Thymus (tissue), 11 donors: ENCODE data around the gene IL16. TPM values are rescaled to one million over a fixed set of nuclear protein-coding genes. Genes with fewer than 3 reads are reported as not detected.

ENCODE experiments used
- DNase-seq, 9 donors: peaks; one replicate each; pipeline ENCODE4 v3.0.0-alpha.2; 2013; ENCODE audit warnings: low spot score in 9 of 9, low read depth in 6 of 9, missing footprints in 1 of 9
- H3K27ac ChIP-seq, 2 donors: one replicate each; pipeline ENCODE4 v1.5.1; 2013; ENCODE audit warnings: control low read depth in 1 of 2, low read depth in 1 of 2, low read length in 1 of 2, mild to moderate bottlenecking in 1 of 2, moderate library complexity in 1 of 2
- H3K27me3 ChIP-seq, 2 donors: one replicate each; pipeline ENCODE4 v1.5.1; 2013; ENCODE audit warnings: low read length in 1 of 2; ENCODE audit not compliant: control insufficient read depth in 2 of 2, insufficient read depth in 1 of 2
- H3K36me3 ChIP-seq, 2 donors: one replicate each; pipeline ENCODE4 v1.5.1; 2013; ENCODE audit warnings: low read length in 1 of 2, mild to moderate bottlenecking in 1 of 2, moderate library complexity in 1 of 2; ENCODE audit not compliant: control insufficient read depth in 2 of 2, insufficient read depth in 2 of 2
- H3K4me1 ChIP-seq, 2 donors: one replicate each; pipeline ENCODE4 v1.5.1; 2013; ENCODE audit warnings: low read length in 2 of 2; ENCODE audit not compliant: control insufficient read depth in 2 of 2, insufficient read depth in 2 of 2
- H3K4me3 ChIP-seq, 2 donors: one replicate each; pipeline ENCODE4 v1.5.1; 2013; ENCODE audit warnings: low read length in 2 of 2, control low read depth in 1 of 2, mild to moderate bottlenecking in 1 of 2
- H3K9me3 ChIP-seq, 2 donors: one replicate each; pipeline ENCODE4 v1.5.1; 2013; ENCODE audit warnings: low read length in 1 of 2, mild to moderate bottlenecking in 1 of 2; ENCODE audit not compliant: control insufficient read depth in 2 of 2, insufficient read depth in 1 of 2
- WGBS: extraction: QIAGEN DNeasy Blood & Tissue Kit; methylation state at CpG from one replicate; pipeline ENCODE4 v1.1.7; 2013; 5-methylcytosine and 5-hydroxymethylcytosine counted together
- polyA plus RNA-seq: library from polyadenylated mRNA; stranded (reverse); fragments of 200-250 nt; gene quantifications from one replicate; pipeline ENCODE4 v1.2.3, GENCODE V29; 2013
- total RNA-seq: library from RNA; stranded (reverse); fragments of 120-200 nt; gene quantifications from one replicate; pipeline ENCODE4 v1.2.4, GENCODE V29; 2013
- donor health status: healthy.

The IL16 gene
- total and polyA plus RNA-seq, 2 donors: 64.1 to 71.6 TPM

DNA sequence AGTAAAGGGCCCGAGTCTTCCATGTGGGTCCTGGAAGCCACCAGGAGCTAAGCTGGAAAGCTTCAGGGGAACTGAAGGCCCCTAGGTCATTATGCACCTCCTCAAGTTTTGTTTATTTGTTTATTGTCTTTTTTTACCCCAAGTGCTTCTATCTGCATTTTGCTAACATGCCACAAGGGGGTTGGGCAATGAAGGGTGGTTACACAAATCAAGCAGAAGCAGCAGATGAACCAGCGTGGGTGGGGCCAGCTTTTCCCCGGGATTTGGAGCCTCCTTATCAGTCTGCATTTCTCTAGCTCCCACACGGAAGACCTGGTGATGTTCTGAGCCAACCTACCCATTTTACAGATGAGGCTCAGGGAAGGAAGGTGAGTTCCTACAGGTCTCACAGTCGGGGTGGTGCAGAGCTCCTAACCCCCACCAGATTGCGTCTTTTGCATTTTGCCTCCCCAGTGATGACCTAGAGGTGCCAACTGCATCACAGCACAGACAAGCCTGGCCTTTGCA is 160.6 kb downstream of the IL16 start:
- H3K27ac ChIP-seq: no peak overlapping the region
- H3K4me3 ChIP-seq: no peak overlapping the region
- H3K27me3 ChIP-seq: no peaks in the 10 kb centered on the region
- no peaks in the 10 kb centered on the region for H3K36me3 ChIP-seq
- DNase-seq: no peak
- 98% methylated on average over 6 of the region's 6 CpGs for WGBS
- H3K9me3 ChIP-seq: no peaks in the 10 kb centered on the region
- no peaks in the 10 kb centered on the region for H3K4me1 ChIP-seq

DNA sequence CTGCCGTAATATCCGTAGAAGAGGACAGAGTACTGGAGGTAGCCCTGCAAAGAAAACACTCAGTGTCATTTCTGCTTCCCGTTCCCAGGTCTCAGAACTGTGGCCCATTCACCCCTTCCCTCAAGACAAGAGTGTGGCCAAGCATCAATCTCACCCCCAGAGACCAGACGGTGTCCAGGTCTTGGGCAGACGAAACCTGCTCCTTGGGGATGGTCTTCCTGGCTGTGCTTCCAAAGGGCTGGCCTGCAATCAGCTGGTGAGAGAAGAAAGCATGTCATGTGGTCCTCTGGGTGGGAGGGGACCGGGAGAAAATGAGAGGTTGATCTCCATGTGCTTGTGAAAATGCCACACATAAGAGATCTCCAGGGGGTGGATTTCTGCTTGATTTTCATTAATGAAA is 161.6 kb downstream of the IL16 start:
- WGBS: 97% methylated on average over 6 of the region's 6 CpGs
- Histone ChIP-seq H3K4me1 (no peaks in the 10 kb centered on the region), H3K27ac (no peak overlapping the region), H3K27me3 (no peaks in the 10 kb centered on the region), H3K9me3 (no peaks in the 10 kb centered on the region), H3K36me3 (no peaks in the 10 kb centered on the region), H3K4me3 (no peak overlapping the region)
- no peak for DNase-seq

DNA sequence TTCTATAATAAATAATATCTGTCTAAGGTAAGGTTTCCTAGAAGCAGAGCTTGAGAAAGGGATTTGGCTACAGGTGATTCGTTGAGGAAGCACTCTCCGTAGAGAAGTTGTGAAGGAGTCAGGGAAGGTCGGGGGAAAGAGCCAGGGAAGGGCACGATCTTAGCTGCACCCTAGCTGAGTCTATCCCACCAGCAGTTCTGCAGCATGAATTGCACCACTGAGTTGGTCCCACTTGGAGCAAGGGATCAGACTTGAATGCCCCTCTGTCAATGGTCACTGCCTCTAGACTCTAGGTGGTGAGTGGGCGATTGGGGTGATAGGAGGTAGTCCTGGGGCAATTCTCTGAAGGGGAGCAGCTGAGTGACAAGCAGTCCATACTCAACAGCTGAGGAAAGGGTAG is 163.8 kb downstream of the IL16 start:
- no peak for DNase-seq
- Histone ChIP-seq H3K9me3 (no peaks in the 10 kb centered on the region), H3K4me1 (no peaks in the 10 kb centered on the region), H3K27me3 (no peaks in the 10 kb centered on the region), H3K27ac (no peak overlapping the region), H3K4me3 (no peak overlapping the region), H3K36me3 (no peaks in the 10 kb centered on the region)
- 97% methylated on average over 5 of the region's 5 CpGs for WGBS

DNA sequence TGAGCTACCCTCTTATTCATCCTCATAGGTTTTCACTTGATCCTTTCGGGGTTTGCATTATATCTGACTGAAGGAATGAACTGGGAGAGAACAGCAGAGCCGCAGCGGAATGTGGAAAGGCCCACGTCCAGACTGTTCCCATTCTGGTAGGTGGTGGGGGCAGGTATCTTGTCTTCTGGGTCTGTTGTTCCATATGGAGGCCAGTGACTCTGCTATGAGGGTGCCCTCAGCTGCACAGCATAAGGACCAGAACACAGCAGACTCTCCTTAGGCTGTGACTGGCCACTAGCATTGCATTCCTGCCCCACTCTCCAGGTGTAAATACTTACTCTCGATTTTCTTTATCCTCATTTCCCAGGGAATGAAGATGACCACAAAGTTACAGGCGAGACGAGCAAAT is 165.2 kb downstream of the IL16 start:
- H3K4me3 ChIP-seq: no peak overlapping the region
- no peak overlapping the region for H3K27ac ChIP-seq
- no peaks in the 10 kb centered on the region for H3K36me3 ChIP-seq
- no peaks in the 10 kb centered on the region for H3K4me1 ChIP-seq
- WGBS: over 99% methylated on average over 7 of the region's 7 CpGs
- no peaks in the 10 kb centered on the region for H3K9me3 ChIP-seq
- no peaks in the 10 kb centered on the region for H3K27me3 ChIP-seq
- no peak for DNase-seq

DNA sequence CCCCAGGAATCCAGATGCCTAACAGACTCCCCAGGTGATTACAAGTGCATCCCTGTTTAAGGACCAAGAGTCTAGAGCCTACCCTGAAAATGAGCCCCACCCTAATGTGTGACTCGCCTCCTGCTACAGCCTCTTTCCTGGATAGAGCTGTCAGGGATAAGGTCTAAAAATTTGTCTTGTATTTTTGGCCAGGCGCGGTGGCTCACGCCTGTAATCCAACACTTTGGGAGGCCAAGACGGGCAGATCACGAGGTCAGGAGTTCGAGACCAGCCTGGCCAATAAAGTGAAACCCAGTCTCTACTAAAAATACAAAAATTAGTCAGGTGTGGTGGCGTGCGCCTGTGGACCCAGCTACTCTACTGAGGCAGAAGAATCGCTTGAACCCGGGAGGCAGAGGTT is 166.1 kb downstream of the IL16 start:
- DNase-seq: no peak
- whole genome bisulfite sequencing: 96% methylated on average over 11 of the region's 11 CpGs
- Histone ChIP-seq H3K27me3 (no peaks in the 10 kb centered on the region), H3K36me3 (no peaks in the 10 kb centered on the region), H3K4me3 (no peak overlapping the region), H3K27ac (no peak overlapping the region), H3K9me3 (no peaks in the 10 kb centered on the region), H3K4me1 (no peaks in the 10 kb centered on the region)

DNA sequence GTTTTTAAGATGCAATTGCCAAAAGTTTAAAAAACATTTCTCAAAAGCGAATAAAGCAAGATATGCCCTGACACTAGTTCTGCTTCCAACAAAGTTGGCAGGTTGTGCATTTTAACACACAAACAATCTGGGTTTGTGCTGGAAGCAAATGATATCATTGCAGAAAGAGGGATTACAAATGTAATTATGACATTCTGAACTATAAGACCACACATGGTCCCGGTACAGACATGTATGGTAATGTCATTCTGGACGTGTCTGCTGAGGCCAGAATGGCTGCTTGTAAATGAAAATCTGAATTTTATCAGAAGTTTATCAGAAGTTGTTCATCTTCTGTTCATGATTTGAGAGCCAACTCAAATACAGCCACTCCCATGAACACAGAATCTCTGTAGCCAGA is 166.6 kb downstream of the IL16 start:
- H3K36me3 ChIP-seq: no peaks in the 10 kb centered on the region
- 96% methylated on average over 3 of the region's 3 CpGs for WGBS
- H3K27me3 ChIP-seq: no peaks in the 10 kb centered on the region
- H3K4me3 ChIP-seq: no peak overlapping the region
- no peaks in the 10 kb centered on the region for H3K9me3 ChIP-seq
- no peak for DNase-seq
- H3K27ac ChIP-seq: no peak overlapping the region
- no peaks in the 10 kb centered on the region for H3K4me1 ChIP-seq

Other genes with a start within 250 kb of the IL16 start
- 24.5 TPM for gene MESD, start 207.1 kb upstream of the IL16 start, total RNA-seq
- gene MESD, start 207.1 kb upstream of the IL16 start, polyA plus RNA-seq: 20.5 TPM
- 9.1 TPM for gene TLNRD1, start 196.0 kb upstream of the IL16 start, total RNA-seq
- gene TLNRD1, start 196.0 kb upstream of the IL16 start, polyA plus RNA-seq: 10.2 TPM
- gene CFAP161, start 62.6 kb upstream of the IL16 start, total RNA-seq: 0.24 TPM
- gene CFAP161, start 62.6 kb upstream of the IL16 start, polyA plus RNA-seq: 0.37 TPM
- gene STARD5, start 127.3 kb downstream of the IL16 start, total RNA-seq: 3.6 TPM
- gene STARD5, start 127.3 kb downstream of the IL16 start, polyA plus RNA-seq: 12.0 TPM
- gene TMC3, start 177.3 kb downstream of the IL16 start, total RNA-seq: under 0.01 TPM
- 0.07 TPM for gene TMC3, start 177.3 kb downstream of the IL16 start, polyA plus RNA-seq